Keratinocyte (primary cell): Measurements from ENCODE around the gene A1BG. TPM values are rescaled to one million over a fixed set of nuclear protein-coding genes. Genes with fewer than 3 reads are reported as not detected.

Experiments used
- DNase-seq: peaks from one replicate; pipeline ENCODE4 v3.0.0-alpha.2; 2011; ENCODE audit warnings: low read depth, missing footprints, low spot score
- FAIRE-seq: peaks from 2 replicates; lab custom pipeline; 2011; peaks lifted over from hg19 to GRCh38; lab: Jason Lieb, UNC
- H2AFZ ChIP-seq: 2 replicates; pipeline ENCODE4 v1.6.0; 2012; ENCODE audit warnings: low read length, control low read depth, inconsistent platforms; ENCODE audit not compliant: control insufficient read depth
- H3K27ac ChIP-seq: 2 replicates; pipeline ENCODE4 v1.5.1; 2011; ENCODE audit warnings: low read length; ENCODE audit not compliant: control insufficient read depth, insufficient read depth
- H3K27me3 ChIP-seq: 3 replicates; pipeline ENCODE4 v1.6.0; 2011; ENCODE audit warnings: low read length; ENCODE audit not compliant: control insufficient read depth, insufficient read depth; ENCODE audit errors: extremely low read depth
- H3K36me3 ChIP-seq, 2 experiments: 2 replicates in 1 of 2; 3 replicates in 1 of 2; pipeline ENCODE4 v1.5.1; 2011; ENCODE audit warnings: low read length in 2 of 2, mild to moderate bottlenecking in 1 of 2; ENCODE audit not compliant: control insufficient read depth in 2 of 2, insufficient read depth in 2 of 2; ENCODE audit errors: extremely low read depth in 1 of 2
- H3K4me1 ChIP-seq: 3 replicates; pipeline ENCODE4 v1.5.1; 2011; ENCODE audit warnings: low read length; ENCODE audit not compliant: control insufficient read depth, insufficient read depth; ENCODE audit errors: extremely low read depth
- H3K4me2 ChIP-seq: 3 replicates; pipeline ENCODE4 v1.6.0; 2011; ENCODE audit warnings: low read depth, low read length; ENCODE audit not compliant: control insufficient read depth, insufficient read depth; ENCODE audit errors: extremely low read depth
- H3K4me3 ChIP-seq, 3 experiments: fragments of 200-600 bp in 1 of 3; sonication (generic) in 1 of 3; 2 replicates in 2 of 3; 3 replicates in 1 of 3; pipeline ENCODE4 v1.5.1; 2011 to 2016; ENCODE audit warnings: low read length in 3 of 3, mild to moderate bottlenecking in 3 of 3, control low read depth in 2 of 3, inconsistent platforms in 1 of 3, low read depth in 1 of 3, mixed read lengths in 1 of 3, mixed run types in 1 of 3, moderate library complexity in 1 of 3; ENCODE audit not compliant: control insufficient read depth in 2 of 3, insufficient read depth in 2 of 3; ENCODE audit errors: extremely low read depth in 1 of 3
- H3K79me2 ChIP-seq: 2 replicates; pipeline ENCODE4 v1.6.0; 2012; ENCODE audit warnings: low read length; ENCODE audit not compliant: control insufficient read depth, insufficient read depth
- H3K9ac ChIP-seq: 3 replicates; pipeline ENCODE4 v1.6.0; 2011; ENCODE audit warnings: low read length; ENCODE audit not compliant: control insufficient read depth, insufficient read depth; ENCODE audit errors: extremely low read depth
- H3K9me1 ChIP-seq: 3 replicates; pipeline ENCODE4 v1.6.0; 2011; ENCODE audit warnings: low read length; ENCODE audit not compliant: control insufficient read depth, insufficient read depth; ENCODE audit errors: extremely low read depth
- H3K9me3 ChIP-seq: 2 replicates; pipeline ENCODE4 v1.5.1; 2012; ENCODE audit warnings: low read depth, low read length; ENCODE audit not compliant: control insufficient read depth
- H4K20me1 ChIP-seq: 3 replicates; pipeline ENCODE4 v1.6.0; 2011; ENCODE audit warnings: low read length; ENCODE audit not compliant: control insufficient read depth, insufficient read depth; ENCODE audit errors: extremely low read depth
- EZH2 ChIP-seq: IDR thresholded peaks from one replicate; pipeline ENCODE4 v1.6.1; 2012; ENCODE audit warnings: inconsistent platforms, mild to moderate bottlenecking, low read length, moderate library complexity
- dilution Hi-C: fragments of 300-500 bp; cut with MboI; formaldehyde crosslinking; loops from one replicate; pipeline ENCODE4 v1.7.0; 2020; ENCODE audit warnings: low sequenced_read_pairs; ENCODE audit not compliant: extremely low pct_ligation_motif_present
- polyA minus RNA-seq, 3 experiments: library from RNA; depleted of rRNA, polyadenylated mRNA; stranded (reverse); fragments of >200 nt; gene quantifications; 1 replicate in 1 of 3; 2 replicates in 1 of 3; 3 replicates in 1 of 3; pipeline ENCODE4 v1.2.3, GENCODE V29; 2011
- polyA plus RNA-seq, 5 experiments: library from polyadenylated mRNA; depleted of rRNA in 3 of 5; stranded (reverse) in 3 of 5; stranded (forward) in 1 of 5; unstranded in 1 of 5; fragments of >200 nt; gene quantifications; 1 replicate in 1 of 5; 2 replicates in 3 of 5; 3 replicates in 1 of 5; pipeline versions ENCODE4 v1.2.1 to v1.2.3, GENCODE V29; 2011 to 2012; ENCODE audit warnings: missing spikeins in 2 of 5, low read depth in 1 of 5, low replicate concordance in 1 of 5
- TF ChIP-seq, protein P1 (sequence below), 3 experiments: IDR thresholded peaks in 1 of 3; conservative IDR thresholded peaks in 1 of 3; optimal IDR thresholded peaks in 1 of 3; 2 replicates in 2 of 3; 3 replicates in 1 of 3; pipeline versions ENCODE3 to v1.5.1; 2011; ENCODE audit warnings: low read length in 3 of 3, mild to moderate bottlenecking in 3 of 3, moderate library complexity in 2 of 3, control low read depth in 1 of 3, inconsistent platforms in 1 of 3; ENCODE audit not compliant: insufficient read depth in 2 of 3; ENCODE audit errors: extremely low read depth in 1 of 3

The A1BG gene, protein sequence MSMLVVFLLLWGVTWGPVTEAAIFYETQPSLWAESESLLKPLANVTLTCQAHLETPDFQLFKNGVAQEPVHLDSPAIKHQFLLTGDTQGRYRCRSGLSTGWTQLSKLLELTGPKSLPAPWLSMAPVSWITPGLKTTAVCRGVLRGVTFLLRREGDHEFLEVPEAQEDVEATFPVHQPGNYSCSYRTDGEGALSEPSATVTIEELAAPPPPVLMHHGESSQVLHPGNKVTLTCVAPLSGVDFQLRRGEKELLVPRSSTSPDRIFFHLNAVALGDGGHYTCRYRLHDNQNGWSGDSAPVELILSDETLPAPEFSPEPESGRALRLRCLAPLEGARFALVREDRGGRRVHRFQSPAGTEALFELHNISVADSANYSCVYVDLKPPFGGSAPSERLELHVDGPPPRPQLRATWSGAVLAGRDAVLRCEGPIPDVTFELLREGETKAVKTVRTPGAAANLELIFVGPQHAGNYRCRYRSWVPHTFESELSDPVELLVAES
- polyA plus RNA-seq, result 1.4 to 2.5 TPM (median 1.8 TPM) in 3 replicates
- not detected for polyA plus RNA-seq (2011; ENCODE audit: low read depth)
- polyA plus RNA-seq (2011; cell fraction: cytosol; rRNA removed), result 0.75 and 3.1 TPM in 2 replicates
- polyA plus RNA-seq (2011; cell fraction: nucleus; rRNA removed), result 0.46 and 1.2 TPM in 2 replicates
- polyA plus RNA-seq (2012; ENCODE audit: low replicate concordance), result 2.7 and 4.1 TPM in 2 replicates
- polyA minus RNA-seq, result 0.10 to 0.23 TPM in 2 of 3 replicates, not detected in the other
- not detected for polyA minus RNA-seq (2011; cell fraction: cytosol; rRNA and poly(A)+ RNA removed)
- polyA minus RNA-seq (2011; cell fraction: nucleus; rRNA and poly(A)+ RNA removed), result not detected in 2 replicates

DNA sequence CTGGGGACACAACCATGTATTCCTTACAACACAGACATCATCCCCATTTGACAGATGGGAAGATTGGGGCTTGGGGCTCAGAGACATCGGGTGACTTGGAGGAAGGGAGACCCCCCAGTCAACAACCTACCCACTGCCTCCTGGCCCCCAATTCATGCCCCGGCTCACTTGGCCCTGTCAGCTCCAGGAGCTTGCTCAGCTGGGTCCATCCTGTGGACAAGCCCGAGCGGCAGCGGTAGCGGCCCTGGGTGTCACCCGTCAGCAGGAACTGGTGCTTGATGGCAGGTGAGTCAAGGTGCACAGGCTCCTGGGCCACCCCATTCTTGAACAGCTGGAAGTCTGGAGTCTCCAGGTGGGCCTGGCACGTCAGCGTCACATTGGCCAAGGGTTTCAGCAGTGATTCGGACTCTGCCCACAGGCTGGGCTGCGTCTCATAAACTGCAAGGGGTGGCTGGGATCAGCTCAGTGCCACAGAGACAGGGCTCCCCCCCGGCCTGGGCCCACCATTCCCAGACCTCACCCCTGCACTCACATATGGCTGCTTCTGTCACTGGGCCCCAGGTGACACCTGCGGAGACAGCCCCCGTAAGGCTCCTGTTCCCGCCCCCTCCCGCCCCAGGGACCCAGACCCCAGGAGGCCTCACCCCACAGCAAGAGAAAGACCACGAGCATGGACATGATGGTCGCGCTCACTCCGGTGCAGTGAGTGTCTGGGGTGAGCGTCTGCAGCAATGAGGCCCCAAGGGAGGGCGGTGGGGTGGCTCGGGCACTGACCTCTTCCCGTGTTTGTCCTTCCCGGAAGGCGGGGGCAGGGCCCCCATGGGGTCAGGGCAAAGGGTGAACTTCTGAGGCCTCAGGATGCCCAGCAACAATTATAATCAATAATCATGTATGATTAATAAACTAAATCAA, at the start of gene A1BG:
TSS of gene A1BG (minus strand) at position 733 of the 912 bp plus-strand sequence. CDS start at position 678, 55 bp downstream.
- H3K4me2 ChIP-seq, result no peak within 1 kb of the TSS
- TF ChIP-seq, protein P1, sequence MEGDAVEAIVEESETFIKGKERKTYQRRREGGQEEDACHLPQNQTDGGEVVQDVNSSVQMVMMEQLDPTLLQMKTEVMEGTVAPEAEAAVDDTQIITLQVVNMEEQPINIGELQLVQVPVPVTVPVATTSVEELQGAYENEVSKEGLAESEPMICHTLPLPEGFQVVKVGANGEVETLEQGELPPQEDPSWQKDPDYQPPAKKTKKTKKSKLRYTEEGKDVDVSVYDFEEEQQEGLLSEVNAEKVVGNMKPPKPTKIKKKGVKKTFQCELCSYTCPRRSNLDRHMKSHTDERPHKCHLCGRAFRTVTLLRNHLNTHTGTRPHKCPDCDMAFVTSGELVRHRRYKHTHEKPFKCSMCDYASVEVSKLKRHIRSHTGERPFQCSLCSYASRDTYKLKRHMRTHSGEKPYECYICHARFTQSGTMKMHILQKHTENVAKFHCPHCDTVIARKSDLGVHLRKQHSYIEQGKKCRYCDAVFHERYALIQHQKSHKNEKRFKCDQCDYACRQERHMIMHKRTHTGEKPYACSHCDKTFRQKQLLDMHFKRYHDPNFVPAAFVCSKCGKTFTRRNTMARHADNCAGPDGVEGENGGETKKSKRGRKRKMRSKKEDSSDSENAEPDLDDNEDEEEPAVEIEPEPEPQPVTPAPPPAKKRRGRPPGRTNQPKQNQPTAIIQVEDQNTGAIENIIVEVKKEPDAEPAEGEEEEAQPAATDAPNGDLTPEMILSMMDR (optimal IDR thresholded peaks at IDR 0.05 in 1 of 3, IDR thresholded peaks at IDR 0.05 in 1 of 3, conservative IDR thresholded peaks at IDR 0.05 in 1 of 3; ENCODE audit: extremely low read depth in 1 of 3, insufficient read depth in 2 of 3, low read length in 3 of 3), result no peak
- TF ChIP-seq EZH2, result no peak
- no peak within 1 kb of the TSS for H3K9ac ChIP-seq
- no peak within 1 kb of the TSS for H2AFZ ChIP-seq
- H3K9me1 ChIP-seq, result no peaks in the 10 kb centered on the region
- DNase-seq (no peak), FAIRE-seq (no peak)
- H3K79me2 ChIP-seq, result no peaks in the 10 kb centered on the region
- H3K4me1 ChIP-seq, result no peaks in the 10 kb centered on the region
- H3K9me3 ChIP-seq, result peaks cover 3% of the 10 kb centered on the region
- no peak within 1 kb of the TSS for H3K4me3 ChIP-seq
- H3K27ac ChIP-seq, result no peak within 1 kb of the TSS
- H3K27me3 ChIP-seq, result peaks cover 39% of the 10 kb centered on the region
- H4K20me1 ChIP-seq, result no peaks in the 10 kb centered on the region
- H3K36me3 ChIP-seq, result no peaks in the 10 kb centered on the region
- dilution Hi-C loops, result no loop called here

DNA sequence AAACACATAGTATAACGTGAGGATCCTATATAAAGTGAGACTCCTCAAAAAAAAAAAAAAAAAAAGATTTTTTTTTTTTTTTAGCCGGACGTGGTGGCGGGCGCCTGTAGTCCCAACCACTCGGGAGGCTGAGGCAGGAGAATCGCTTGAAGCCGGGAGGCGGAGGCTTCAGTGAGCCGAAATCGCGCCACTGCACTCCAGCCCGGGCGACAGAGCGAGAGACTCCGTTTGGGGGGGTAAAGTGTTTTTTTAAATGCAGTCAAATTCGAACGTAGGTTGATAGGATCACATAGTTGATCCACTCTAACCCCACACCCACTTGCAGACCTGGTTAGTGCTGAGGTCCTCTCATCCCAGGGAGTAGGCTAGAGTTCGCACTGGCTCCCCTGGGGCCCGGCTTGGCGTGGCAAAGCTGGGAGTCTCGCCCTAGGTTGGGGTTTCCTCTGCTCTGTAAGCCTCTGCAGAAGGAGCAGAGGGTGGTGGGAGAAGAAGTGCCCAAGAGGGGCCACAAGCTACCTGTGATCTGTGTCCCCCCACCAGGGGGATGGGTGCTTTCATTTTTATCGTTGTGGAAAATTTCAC, 48.6 kb upstream of the A1BG start:
- Histone ChIP-seq H3K27me3 (no peaks in the 10 kb centered on the region), H3K9me3 (no peaks in the 10 kb centered on the region), H2AFZ (no peak overlapping the region), H3K27ac (peak overlapping the region; percentile 49), H3K36me3 (no peaks in the 10 kb centered on the region), H3K9me1 (no peaks in the 10 kb centered on the region), H3K9ac (peak overlapping the region; percentile 72), H3K4me3 (peak overlapping the region; percentile 55 to 73 (median 67)), H3K4me2 (peak overlapping the region; percentile 76), H3K79me2 (peaks cover 5% of the 10 kb centered on the region), H4K20me1 (no peaks in the 10 kb centered on the region), H3K4me1 (peaks cover 11% of the 10 kb centered on the region)
- no peak for DNase-seq
- TF ChIP-seq EZH2, result no peak
- TF ChIP-seq, protein P1 (optimal IDR thresholded peaks at IDR 0.05 in 1 of 3, IDR thresholded peaks at IDR 0.05 in 1 of 3, conservative IDR thresholded peaks at IDR 0.05 in 1 of 3; ENCODE audit: extremely low read depth in 1 of 3, insufficient read depth in 2 of 3, low read length in 3 of 3), result no peak
- no peak for FAIRE-seq
- dilution Hi-C loops, result no loop called here
